Neural crest cell (in vitro differentiated cells): ENCODE data around the gene ACBD3. TPM values are rescaled to one million over a fixed set of nuclear protein-coding genes. Genes with fewer than 3 reads are reported as not detected.

Experiments used
- DNase-seq: peaks from one replicate; pipeline ENCODE4 v3.0.0; 2021; ENCODE audit warnings: low read depth, mixed read lengths, low spot score
- H3K27ac Mint-ChIP-seq: one replicate; pipeline ENCODE4 v1.8.0; 2021; ENCODE audit warnings: mild to moderate bottlenecking, mixed read lengths; ENCODE audit not compliant: unreplicated experiment
- H3K27me3 Mint-ChIP-seq: 2 replicates; pipeline ENCODE4 v1.8.0; 2021; ENCODE audit warnings: low read depth, mild to moderate bottlenecking, mixed read lengths
- H3K36me3 Mint-ChIP-seq: 2 replicates; pipeline ENCODE4 v1.8.0; 2021; ENCODE audit warnings: low read depth, mild to moderate bottlenecking, mixed read lengths
- H3K4me1 Mint-ChIP-seq: 2 replicates; pipeline ENCODE4 v1.8.0; 2021; ENCODE audit warnings: mixed read lengths
- H3K4me3 Mint-ChIP-seq: one replicate; pipeline ENCODE4 v1.8.0; 2021; ENCODE audit warnings: mild to moderate bottlenecking, mixed read lengths
- H3K9me3 Mint-ChIP-seq: 2 replicates; pipeline ENCODE4 v1.8.0; 2021; ENCODE audit warnings: mixed read lengths
- CTCF ChIP-seq: fragments of 200-600 bp; sonication (generic); conservative IDR thresholded peaks from 2 replicates; pipeline ENCODE4 v1.5.0; 2021; ENCODE audit warnings: antibody characterized with exemption, mild to moderate bottlenecking
- total RNA-seq: library from RNA; stranded (reverse); gene quantifications from 2 replicates; pipeline ENCODE4 v1.2.1, GENCODE V29; 2021

The ACBD3 gene
- total RNA-seq, 1 donor from 2014 or later = 22.1 TPM

DNA sequence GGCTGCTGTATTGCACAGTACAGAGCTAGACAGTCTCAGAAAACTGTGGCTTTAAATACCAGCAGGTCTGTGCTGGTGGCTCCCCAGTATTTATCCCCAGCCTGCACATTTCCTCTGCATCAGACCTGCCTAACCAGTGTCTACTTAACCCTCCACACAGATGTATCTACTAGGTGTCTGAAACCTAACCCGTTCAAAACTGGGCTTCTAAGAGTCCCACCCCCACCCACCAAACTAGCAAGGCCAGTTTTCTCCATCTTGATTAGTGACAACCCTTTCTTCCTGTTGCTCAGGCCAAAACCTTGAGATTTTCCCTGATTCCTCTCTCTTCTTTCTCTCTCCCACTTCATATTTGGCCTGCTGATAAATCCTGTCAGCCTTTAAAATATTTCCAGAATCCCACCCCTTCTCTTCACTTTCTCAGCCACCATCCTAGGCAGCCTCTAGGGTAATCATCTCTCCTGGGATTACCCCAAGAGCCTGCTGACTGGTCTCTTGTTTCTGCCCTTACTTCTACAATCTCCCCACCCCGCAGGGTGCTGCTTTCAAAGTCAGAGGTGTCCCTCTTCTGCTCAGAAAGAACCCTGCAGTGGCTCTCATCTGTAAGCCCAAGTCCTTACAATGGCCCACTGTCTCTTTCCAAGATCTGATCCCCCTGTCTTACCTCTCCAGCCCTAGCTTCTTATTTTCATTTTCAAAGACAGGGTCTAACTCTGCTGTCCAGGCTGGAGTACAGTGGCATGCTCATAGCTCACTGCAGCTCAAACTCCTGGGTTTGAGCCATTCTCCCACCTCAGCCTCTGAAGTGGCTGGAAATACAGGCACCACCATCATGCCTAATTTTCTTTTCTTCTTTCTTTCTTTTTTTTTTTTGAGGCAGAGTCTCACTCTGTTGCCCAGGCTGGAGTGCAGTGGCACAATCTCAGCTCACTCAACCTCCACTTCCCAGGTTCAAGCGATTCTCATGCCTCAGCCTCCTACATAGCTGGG lies 78.8 kb downstream of the ACBD3 start:
- H3K9me3 Mint-ChIP-seq = no peaks in the 10 kb centered on the region
- peak overlapping the region; percentile 49 for H3K4me3 Mint-ChIP-seq
- no peak for TF ChIP-seq CTCF
- H3K4me1 Mint-ChIP-seq = peaks cover 41% of the 10 kb centered on the region
- peaks cover 4% of the 10 kb centered on the region for H3K27me3 Mint-ChIP-seq
- DNase-seq = no peak
- peak overlapping the region; percentile 15 for H3K27ac Mint-ChIP-seq
- H3K36me3 Mint-ChIP-seq = no peaks in the 10 kb centered on the region

- H3K9me3 Mint-ChIP-seq = no peaks in the 10 kb centered on the region
Measured at GRCh38 chr1:226104671-226105121, 81.8 kb downstream of the ACBD3 start.

GRCh38 chr1:226100436-226101391 lies 85.8 kb downstream of the ACBD3 start:
- Mint-ChIP-seq H3K9me3 (no peaks in the 10 kb centered on the region), H3K27ac (peak overlapping the region; percentile 94), H3K4me3 (peak overlapping the region; percentile 86), H3K36me3 (no peaks in the 10 kb centered on the region), H3K4me1 (peaks cover 25% of the 10 kb centered on the region), H3K27me3 (peaks cover 35% of the 10 kb centered on the region)
- no peak for DNase-seq
- no peak for TF ChIP-seq CTCF

More at GRCh38 chr1:226104671-226105121, 81.8 kb downstream of the ACBD3 start:
- peaks cover 20% of the 10 kb centered on the region for H3K27me3 Mint-ChIP-seq
- H3K27ac Mint-ChIP-seq = no peak overlapping the region
- no peaks in the 10 kb centered on the region for H3K36me3 Mint-ChIP-seq
- DNase-seq = no peak
- H3K4me1 Mint-ChIP-seq = peaks cover 39% of the 10 kb centered on the region
- TF ChIP-seq CTCF = no peak
- H3K4me3 Mint-ChIP-seq = no peak overlapping the region

GRCh38 chr1:226098870-226099835 lies 87.4 kb downstream of the ACBD3 start:
- Mint-ChIP-seq H3K4me3 (no peak overlapping the region), H3K9me3 (no peaks in the 10 kb centered on the region), H3K36me3 (no peaks in the 10 kb centered on the region)

More at GRCh38 chr1:226098870-226099835, 87.4 kb downstream of the ACBD3 start:
- TF ChIP-seq CTCF = no peak
- DNase-seq = no peak
- H3K27me3 Mint-ChIP-seq = peaks cover 34% of the 10 kb centered on the region
- H3K4me1 Mint-ChIP-seq = peaks cover 16% of the 10 kb centered on the region
- peak overlapping the region; percentile 43 for H3K27ac Mint-ChIP-seq
